Breast epithelium (tissue), 3 donors: ENCODE measurements around the gene EIF2B2.

Experiments
- POLR2AphosphoS5 ChIP-seq, 3 donors: sonication (generic); formaldehyde crosslinking; IDR thresholded peaks; one replicate each; pipeline ENCODE4 v1.6.1; 2017; ENCODE audit warnings: antibody characterized with exemption in 3 of 3
- TF ChIP-seq, protein P1 (sequence below), 3 donors: fragments of 450-650 bp; IDR thresholded peaks; one replicate each; pipeline ENCODE4 v1.5.1; 2016 to 2017; ENCODE audit warnings: antibody characterized with exemption in 3 of 3, mild to moderate bottlenecking in 3 of 3, moderate library complexity in 3 of 3

DNA sequence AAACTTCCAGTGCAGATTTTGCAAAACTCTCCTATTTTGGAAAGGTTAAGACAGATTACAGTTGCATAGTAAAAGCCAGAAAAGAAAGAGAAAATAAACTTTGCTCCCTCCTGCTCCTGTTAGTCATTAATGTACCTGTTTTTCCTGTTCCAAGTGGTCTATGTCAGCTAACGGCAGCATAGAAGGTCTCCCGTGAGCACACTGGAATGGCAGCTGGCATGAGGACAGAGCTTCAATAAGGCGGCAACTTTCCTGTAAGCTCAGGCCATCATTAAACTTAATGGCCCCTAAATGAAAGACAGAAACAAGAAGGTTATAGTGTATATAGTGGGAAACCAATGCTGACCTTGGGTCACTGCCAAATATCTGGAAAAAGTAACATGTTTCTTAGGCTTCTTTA lies 16.0 kb downstream of the EIF2B2 start:
- TF ChIP-seq, protein P1, sequence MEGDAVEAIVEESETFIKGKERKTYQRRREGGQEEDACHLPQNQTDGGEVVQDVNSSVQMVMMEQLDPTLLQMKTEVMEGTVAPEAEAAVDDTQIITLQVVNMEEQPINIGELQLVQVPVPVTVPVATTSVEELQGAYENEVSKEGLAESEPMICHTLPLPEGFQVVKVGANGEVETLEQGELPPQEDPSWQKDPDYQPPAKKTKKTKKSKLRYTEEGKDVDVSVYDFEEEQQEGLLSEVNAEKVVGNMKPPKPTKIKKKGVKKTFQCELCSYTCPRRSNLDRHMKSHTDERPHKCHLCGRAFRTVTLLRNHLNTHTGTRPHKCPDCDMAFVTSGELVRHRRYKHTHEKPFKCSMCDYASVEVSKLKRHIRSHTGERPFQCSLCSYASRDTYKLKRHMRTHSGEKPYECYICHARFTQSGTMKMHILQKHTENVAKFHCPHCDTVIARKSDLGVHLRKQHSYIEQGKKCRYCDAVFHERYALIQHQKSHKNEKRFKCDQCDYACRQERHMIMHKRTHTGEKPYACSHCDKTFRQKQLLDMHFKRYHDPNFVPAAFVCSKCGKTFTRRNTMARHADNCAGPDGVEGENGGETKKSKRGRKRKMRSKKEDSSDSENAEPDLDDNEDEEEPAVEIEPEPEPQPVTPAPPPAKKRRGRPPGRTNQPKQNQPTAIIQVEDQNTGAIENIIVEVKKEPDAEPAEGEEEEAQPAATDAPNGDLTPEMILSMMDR (IDR thresholded peaks at IDR 0.05): no peak
- TF ChIP-seq POLR2AphosphoS5 (IDR thresholded peaks at IDR 0.05): no peak
